HFF-Myc (cell line): ENCODE data around the gene CNTN1.

Experiments
- DNase-seq: peaks from one replicate; pipeline ENCODE4 v3.0.0-alpha.2; 2011; ENCODE audit warnings: low read depth; ENCODE audit errors: extremely low read depth
- H3K4me3 ChIP-seq: replicated peaks from 2 replicates; pipeline ENCODE4 v1.5.1; 2011; ENCODE audit warnings: low read depth, mild to moderate bottlenecking, control low read depth, low read length
- TF ChIP-seq, protein P1 (sequence below): IDR thresholded peaks from 2 replicates; pipeline ENCODE4 v1.5.1; 2012; ENCODE audit warnings: mild to moderate bottlenecking, low read depth, low read length, control low read depth; ENCODE audit errors: missing control alignments

Gene CNTN1

DNA sequence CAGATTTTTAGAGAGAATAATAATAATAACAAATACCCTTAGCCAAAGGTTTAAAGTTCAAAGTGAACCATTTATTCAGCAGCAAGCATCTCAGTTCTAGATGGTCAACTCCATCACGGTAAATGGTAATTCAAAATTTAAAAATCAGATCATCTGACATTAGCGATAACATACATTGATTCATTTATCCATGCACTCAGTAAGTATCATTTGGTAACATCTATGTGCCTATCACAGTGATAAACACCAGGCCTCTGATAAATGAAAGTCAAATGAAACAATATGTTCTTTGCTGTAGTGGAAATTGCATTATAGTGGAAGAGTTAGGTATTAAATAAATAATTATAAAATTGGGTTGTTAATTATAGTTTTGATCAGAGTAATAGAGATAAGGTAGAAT is 108.8 kb downstream of the CNTN1 start:
- no peak for DNase-seq
- TF ChIP-seq, protein P1, sequence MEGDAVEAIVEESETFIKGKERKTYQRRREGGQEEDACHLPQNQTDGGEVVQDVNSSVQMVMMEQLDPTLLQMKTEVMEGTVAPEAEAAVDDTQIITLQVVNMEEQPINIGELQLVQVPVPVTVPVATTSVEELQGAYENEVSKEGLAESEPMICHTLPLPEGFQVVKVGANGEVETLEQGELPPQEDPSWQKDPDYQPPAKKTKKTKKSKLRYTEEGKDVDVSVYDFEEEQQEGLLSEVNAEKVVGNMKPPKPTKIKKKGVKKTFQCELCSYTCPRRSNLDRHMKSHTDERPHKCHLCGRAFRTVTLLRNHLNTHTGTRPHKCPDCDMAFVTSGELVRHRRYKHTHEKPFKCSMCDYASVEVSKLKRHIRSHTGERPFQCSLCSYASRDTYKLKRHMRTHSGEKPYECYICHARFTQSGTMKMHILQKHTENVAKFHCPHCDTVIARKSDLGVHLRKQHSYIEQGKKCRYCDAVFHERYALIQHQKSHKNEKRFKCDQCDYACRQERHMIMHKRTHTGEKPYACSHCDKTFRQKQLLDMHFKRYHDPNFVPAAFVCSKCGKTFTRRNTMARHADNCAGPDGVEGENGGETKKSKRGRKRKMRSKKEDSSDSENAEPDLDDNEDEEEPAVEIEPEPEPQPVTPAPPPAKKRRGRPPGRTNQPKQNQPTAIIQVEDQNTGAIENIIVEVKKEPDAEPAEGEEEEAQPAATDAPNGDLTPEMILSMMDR = no peak
- H3K4me3 ChIP-seq = no peak overlapping the region

DNA sequence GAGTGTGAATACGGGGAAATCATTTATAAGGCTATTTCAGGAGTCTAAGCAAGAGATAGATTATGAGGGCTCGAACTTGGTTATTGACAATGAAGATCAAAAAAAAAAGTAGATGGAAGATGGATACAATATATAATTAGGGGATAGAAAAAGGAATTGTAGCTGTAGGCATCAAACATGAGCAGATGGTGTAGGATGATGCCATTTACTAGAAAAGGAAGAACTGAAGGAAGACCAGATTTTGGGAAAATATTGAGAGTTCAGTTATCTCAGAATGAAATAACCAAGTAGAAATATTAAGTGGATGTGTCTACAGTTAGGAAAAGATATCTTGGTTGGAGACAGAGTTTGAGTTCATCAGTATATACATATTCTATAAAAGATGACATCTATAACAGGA is 109.6 kb downstream of the CNTN1 start:
- TF ChIP-seq, protein P1 = no peak
- no peak overlapping the region for H3K4me3 ChIP-seq

DNA sequence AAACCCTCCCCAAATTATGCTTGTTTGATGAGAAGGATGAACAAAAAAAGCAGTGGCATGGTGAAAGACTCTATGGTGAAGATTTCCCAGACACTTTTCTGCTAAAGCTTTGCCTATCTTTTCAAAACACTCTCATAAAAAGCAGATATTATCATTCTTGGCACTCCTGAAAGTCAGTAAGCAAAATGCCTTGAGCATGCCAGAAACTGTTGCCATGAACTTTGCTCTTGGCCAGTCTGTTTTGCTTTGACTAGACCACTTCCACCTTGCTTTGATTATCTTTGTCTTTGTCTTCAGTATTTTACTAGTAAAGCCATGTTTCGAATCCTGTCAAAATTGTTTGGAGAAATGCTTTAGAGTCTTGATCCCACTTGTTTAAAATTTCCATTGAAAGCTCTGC is 110.4 kb downstream of the CNTN1 start:
- no peak for DNase-seq
- TF ChIP-seq, protein P1 = no peak
- no peak overlapping the region for H3K4me3 ChIP-seq

More for the DNA sequence above, 109.6 kb downstream of the CNTN1 start:
- DNase-seq = no peak

DNA sequence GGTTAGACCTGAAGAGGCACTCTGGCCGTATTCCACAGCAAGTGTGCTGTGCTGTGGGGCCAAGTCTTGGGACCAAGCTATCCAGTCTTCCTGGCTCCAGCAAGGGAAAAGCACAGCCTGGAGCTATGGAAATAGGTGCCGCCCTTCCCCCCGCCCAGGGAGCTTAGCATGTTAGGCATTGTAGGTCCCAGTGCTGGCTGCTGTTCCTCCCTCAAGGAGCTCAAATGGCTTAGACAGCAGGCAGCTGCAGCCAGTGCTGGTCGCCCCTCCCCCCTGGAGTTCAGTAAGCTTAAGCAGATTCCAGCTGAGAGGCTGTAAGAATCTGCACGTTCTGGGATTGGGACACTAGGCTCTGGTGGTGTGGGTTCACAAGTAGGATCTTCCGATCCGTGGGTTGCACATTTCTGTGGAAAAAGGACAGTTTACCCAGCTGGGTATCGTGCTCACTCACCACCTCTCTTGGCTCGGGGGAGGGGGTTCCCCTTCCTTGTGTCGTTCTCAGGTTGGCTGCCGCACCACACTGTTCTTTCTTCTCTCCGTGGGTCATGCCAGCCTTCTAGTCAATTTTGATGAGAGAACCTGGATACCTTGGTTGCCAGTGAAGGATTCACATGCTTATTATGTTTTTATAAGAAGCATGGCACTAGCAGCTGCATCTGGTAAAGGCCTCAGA is 127.3 kb downstream of the CNTN1 start:
- TF ChIP-seq, protein P1 = no peak
- DNase-seq = no peak
- H3K4me3 ChIP-seq = no peak overlapping the region

DNA sequence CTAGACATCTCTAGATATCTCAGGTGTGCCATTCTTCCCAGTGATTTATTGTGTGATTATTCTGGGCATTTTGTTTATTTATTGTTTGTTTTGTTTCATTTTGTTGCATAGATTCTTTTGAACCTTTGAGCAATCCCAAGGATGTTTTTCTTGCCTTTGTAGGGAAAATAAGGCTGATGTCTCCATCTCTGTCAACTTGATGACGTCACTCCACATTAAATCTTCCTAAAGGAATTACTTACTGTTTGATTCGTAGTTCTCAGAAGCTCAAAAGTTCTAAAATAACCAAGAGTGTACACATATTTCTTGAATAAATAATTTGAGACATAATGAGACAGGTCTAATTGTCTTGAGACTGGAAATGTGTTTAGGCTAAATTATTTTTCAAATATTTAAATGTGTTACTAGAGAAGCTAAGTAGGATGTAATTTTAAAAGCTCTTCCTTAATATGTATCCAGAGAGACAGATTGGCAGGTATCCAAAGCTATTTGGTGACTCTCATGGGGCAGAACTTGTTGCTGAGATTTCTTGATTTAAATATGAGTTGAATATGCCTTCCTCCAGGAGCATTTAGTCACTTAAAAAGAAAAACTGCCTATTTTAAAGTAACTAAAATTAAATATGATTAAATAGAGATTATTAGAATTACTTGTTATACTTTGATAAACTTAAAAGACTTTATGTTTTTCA is 128.7 kb downstream of the CNTN1 start:
- H3K4me3 ChIP-seq = no peak overlapping the region
- TF ChIP-seq, protein P1 = no peak
- DNase-seq = no peak

DNA sequence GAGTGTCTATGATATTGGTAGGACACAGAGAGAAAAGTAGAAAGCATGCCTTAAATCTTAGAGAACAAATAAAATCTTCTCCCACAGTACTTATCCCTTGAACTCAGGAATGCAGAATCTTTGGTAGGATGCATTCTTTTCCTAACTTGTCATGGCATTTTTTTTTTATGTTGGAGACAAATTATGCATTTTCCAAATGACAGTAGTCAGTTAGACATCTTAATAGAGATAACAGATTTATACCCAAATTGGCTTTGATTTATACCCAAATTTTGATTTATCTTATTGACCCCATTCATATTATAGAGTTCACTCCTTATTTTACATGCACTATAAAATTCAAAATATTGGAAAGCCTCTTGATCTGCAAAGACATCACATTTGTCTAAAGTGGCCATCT is 132.9 kb downstream of the CNTN1 start:
- TF ChIP-seq, protein P1 = no peak
- no peak overlapping the region for H3K4me3 ChIP-seq
- no peak for DNase-seq
